HCT116 (cell line): ENCODE data around the gene MALRD1. TPM values are rescaled to one million over a fixed set of nuclear protein-coding genes. Genes with fewer than 3 reads are reported as not detected.

Experiments
- ATAC-seq: fragments of 200-7000 bp; cut with Tn5 transposase; 2 replicates; pipeline ENCODE4 v1.9.1; 2020; ENCODE audit warnings: mild to moderate bottlenecking, moderate library complexity
- BruUV-seq: library from RNA; stranded (reverse); fragments of 400-500 nt; replicated peaks from 2 replicates; lab custom pipeline; 2021; lab: Mats Ljungman, UMichigan
- CTCF ChIA-PET: fragments of 300-600 bp; sonication (Branson Sonifier 250); formaldehyde crosslinking; loops from one replicate; lab custom pipeline; 2021; ENCODE audit warnings: antibody characterized with exemption; lab: Charles Lee
- POLR2A ChIA-PET: fragments of 300-600, 350-600 bp; sonication (Branson Sonifier 250); formaldehyde crosslinking; loops from one replicate; lab custom pipeline; 2021; ENCODE audit warnings: antibody characterized with exemption; lab: Charles Lee
- RAD21 ChIA-PET, 2 experiments: fragments of 300-600 bp; sonication (Branson Sonifier 250); formaldehyde crosslinking; loops; one replicate each; lab custom pipeline; 2023; ENCODE audit warnings: low total read pairs in 2 of 2; ENCODE audit not compliant: uncharacterized antibody in 2 of 2, unreplicated experiment in 2 of 2, low non-redundant PET in 1 of 2; lab: Charles Lee
- DNase-seq: peaks from one replicate; pipeline ENCODE4 v3.0.0-alpha.2; 2010; ENCODE audit warnings: low read depth, low spot score
- H2AFZ ChIP-seq: fragments of 200-600 bp; shearing (Covaris generic), sonication (generic); 2 replicates; pipeline ENCODE4 v1.6.1; 2017; ENCODE audit warnings: low read depth, mixed run types, mixed read lengths, antibody characterized with exemption, low read length; ENCODE audit not compliant: poor library complexity, severe bottlenecking
- H3K27ac ChIP-seq: 2 replicates; pipeline ENCODE4 v1.5.1; 2012; ENCODE audit warnings: low read depth, low read length
- H3K27me3 ChIP-seq: fragments of 200-600 bp; sonication (generic); 2 replicates; pipeline ENCODE4 v1.6.1; 2016; ENCODE audit warnings: mixed run types, low read length, mixed read lengths; ENCODE audit not compliant: insufficient read depth
- H3K36me3 ChIP-seq, 2 experiments: fragments of 200-500 bp in 1 of 2; fragments of 200-600 bp in 1 of 2; sonication (Bioruptor generic) in 1 of 2; sonication (generic) in 1 of 2; 2 replicates each; pipeline versions ENCODE4 v1.5.1 to v1.6.1; 2014 to 2016; ENCODE audit warnings: low read length in 2 of 2, inconsistent platforms in 1 of 2, mixed read lengths in 1 of 2, mixed run types in 1 of 2; ENCODE audit not compliant: insufficient read depth in 2 of 2, control insufficient read depth in 1 of 2
- H3K4me1 ChIP-seq, 2 experiments: fragments of 200-600 bp in 1 of 2; sonication (generic) in 1 of 2; 2 replicates each; pipeline versions ENCODE4 v1.5.1 to v1.6.1; 2012 to 2017; ENCODE audit warnings: low read length in 2 of 2, inconsistent platforms in 1 of 2, mild to moderate bottlenecking in 1 of 2, mixed read lengths in 1 of 2, mixed run types in 1 of 2, moderate library complexity in 1 of 2; ENCODE audit not compliant: insufficient read depth in 2 of 2, control insufficient read depth in 1 of 2
- H3K4me2 ChIP-seq: fragments of 200-600 bp; sonication (generic); 2 replicates; pipeline ENCODE4 v1.6.1; 2017; ENCODE audit warnings: mixed run types, low read length, mixed read lengths
- H3K4me3 ChIP-seq, 2 experiments: fragments of 200-600 bp in 1 of 2; sonication (generic) in 1 of 2; replicated peaks in 1 of 2; 2 replicates each; pipeline ENCODE4 v1.5.1; 2011 to 2016; ENCODE audit warnings: low read length in 2 of 2, control low read depth in 1 of 2, low read depth in 1 of 2, mild to moderate bottlenecking in 1 of 2, mixed read lengths in 1 of 2, mixed run types in 1 of 2
- H3K79me2 ChIP-seq: fragments of 200-600 bp; sonication (generic); 2 replicates; pipeline ENCODE4 v1.6.1; 2017; ENCODE audit warnings: mild to moderate bottlenecking, mixed run types, low read length, moderate library complexity, mixed read lengths; ENCODE audit not compliant: insufficient read depth
- H3K9ac ChIP-seq: fragments of 200-600 bp; sonication (generic); 2 replicates; pipeline ENCODE4 v1.6.1; 2016; ENCODE audit warnings: low read length, mixed read lengths
- H3K9me2 ChIP-seq: fragments of 200-600 bp; sonication (generic), shearing (Covaris generic); 2 replicates; pipeline ENCODE4 v1.6.1; 2017; ENCODE audit warnings: mixed run types, mild to moderate bottlenecking, moderate library complexity; ENCODE audit not compliant: insufficient read depth
- H3K9me3 ChIP-seq, 2 experiments: fragments of 200-500 bp in 1 of 2; fragments of 200-600 bp in 1 of 2; sonication (Bioruptor generic) in 1 of 2; sonication (generic) in 1 of 2; 2 replicates each; pipeline ENCODE4 v1.6.1; 2014 to 2017; ENCODE audit warnings: low read length in 2 of 2, mixed read lengths in 2 of 2, inconsistent platforms in 1 of 2, low read depth in 1 of 2, mild to moderate bottlenecking in 1 of 2, mixed run types in 1 of 2, moderate library complexity in 1 of 2; ENCODE audit not compliant: control insufficient read depth in 1 of 2, insufficient read depth in 1 of 2
- H4K20me1 ChIP-seq: fragments of 200-600 bp; sonication (generic), shearing (Covaris generic); 2 replicates; pipeline ENCODE4 v1.6.1; 2017; ENCODE audit warnings: mixed run types, mild to moderate bottlenecking, moderate library complexity; ENCODE audit not compliant: insufficient read depth
- CEBPB ChIP-seq: IDR thresholded peaks from 2 replicates; pipeline ENCODE4 v1.6.1; 2012; ENCODE audit warnings: low read depth
- EZH2phosphoT487 ChIP-seq: fragments of 200-600 bp; IDR thresholded peaks from 2 replicates; pipeline ENCODE4 v1.6.1; 2018; ENCODE audit warnings: antibody characterized with exemption, borderline replicate concordance
- intact Hi-C: fragments of 100-400 bp; cut with micrococcal nuclease; formaldehyde crosslinking; loops from 2 replicates; pipeline ENCODE4 v1.10.0; 2022
- total RNA-seq: library from RNA; stranded (reverse); gene quantifications from one replicate; pipeline ENCODE4 v1.2.1, GENCODE V29; 2021; ENCODE audit not compliant: unreplicated experiment
- TF ChIP-seq, protein P1 (sequence below): IDR thresholded peaks from 2 replicates; pipeline ENCODE4 v1.6.1; 2011; ENCODE audit warnings: mild to moderate bottlenecking, low read length, moderate library complexity; ENCODE audit not compliant: insufficient replicate concordance; ENCODE audit errors: extremely low read depth
- TF ChIP-seq, protein P2 (sequence below): IDR thresholded peaks from 2 replicates; pipeline ENCODE4 v1.6.1; 2012; ENCODE audit warnings: low read depth

The MALRD1 gene
- total RNA-seq, 1 experiment from 2014 or later: not detected

DNA sequence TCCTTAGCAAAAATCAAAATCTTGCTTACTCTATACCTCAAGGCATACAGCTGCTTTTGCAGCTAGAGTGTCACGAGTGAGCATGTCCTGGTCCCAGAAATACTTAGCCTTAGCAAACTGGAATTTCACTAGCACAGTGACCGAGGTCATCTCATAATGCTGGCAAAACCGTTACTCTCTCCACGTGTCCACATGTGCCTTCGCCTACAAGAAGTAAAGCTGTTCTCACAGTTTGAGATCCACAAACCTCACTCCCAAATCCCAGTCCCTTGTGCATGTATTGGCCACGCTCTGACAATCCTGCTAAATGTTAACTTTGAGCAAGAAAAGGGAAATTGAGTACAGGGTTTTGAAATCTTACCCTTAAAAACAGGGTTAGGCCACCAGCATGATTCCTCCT lies 656.6 kb downstream of the MALRD1 start:
- H2AFZ ChIP-seq: no peak overlapping the region
- DNase-seq (no peak), ATAC-seq (no peak)
- ChIA-PET POLR2A (no interaction called here), RAD21 (no interaction called here), CTCF (no interaction called here)
- intact Hi-C loops: no loop called here
- H3K4me3 ChIP-seq: no peak overlapping the region
- H3K27ac ChIP-seq: no peak overlapping the region
- H3K27me3 ChIP-seq: no peaks in the 10 kb centered on the region
- H3K79me2 ChIP-seq: no peaks in the 10 kb centered on the region
- no peak overlapping the region for H3K9ac ChIP-seq
- H3K36me3 ChIP-seq: no peaks in the 10 kb centered on the region
- peaks cover 5 to 8% of the 10 kb centered on the region in 2 experiments; a peak in 2 of 4 replicates for H3K9me3 ChIP-seq
- H4K20me1 ChIP-seq: no peaks in the 10 kb centered on the region
- H3K4me1 ChIP-seq: no peaks in the 10 kb centered on the region
- TF ChIP-seq CEBPB: no peak
- TF ChIP-seq EZH2phosphoT487: no peak
- TF ChIP-seq, protein P1, sequence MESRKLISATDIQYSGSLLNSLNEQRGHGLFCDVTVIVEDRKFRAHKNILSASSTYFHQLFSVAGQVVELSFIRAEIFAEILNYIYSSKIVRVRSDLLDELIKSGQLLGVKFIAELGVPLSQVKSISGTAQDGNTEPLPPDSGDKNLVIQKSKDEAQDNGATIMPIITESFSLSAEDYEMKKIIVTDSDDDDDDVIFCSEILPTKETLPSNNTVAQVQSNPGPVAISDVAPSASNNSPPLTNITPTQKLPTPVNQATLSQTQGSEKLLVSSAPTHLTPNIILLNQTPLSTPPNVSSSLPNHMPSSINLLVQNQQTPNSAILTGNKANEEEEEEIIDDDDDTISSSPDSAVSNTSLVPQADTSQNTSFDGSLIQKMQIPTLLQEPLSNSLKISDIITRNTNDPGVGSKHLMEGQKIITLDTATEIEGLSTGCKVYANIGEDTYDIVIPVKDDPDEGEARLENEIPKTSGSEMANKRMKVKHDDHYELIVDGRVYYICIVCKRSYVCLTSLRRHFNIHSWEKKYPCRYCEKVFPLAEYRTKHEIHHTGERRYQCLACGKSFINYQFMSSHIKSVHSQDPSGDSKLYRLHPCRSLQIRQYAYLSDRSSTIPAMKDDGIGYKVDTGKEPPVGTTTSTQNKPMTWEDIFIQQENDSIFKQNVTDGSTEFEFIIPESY: no peak
- TF ChIP-seq, protein P2, sequence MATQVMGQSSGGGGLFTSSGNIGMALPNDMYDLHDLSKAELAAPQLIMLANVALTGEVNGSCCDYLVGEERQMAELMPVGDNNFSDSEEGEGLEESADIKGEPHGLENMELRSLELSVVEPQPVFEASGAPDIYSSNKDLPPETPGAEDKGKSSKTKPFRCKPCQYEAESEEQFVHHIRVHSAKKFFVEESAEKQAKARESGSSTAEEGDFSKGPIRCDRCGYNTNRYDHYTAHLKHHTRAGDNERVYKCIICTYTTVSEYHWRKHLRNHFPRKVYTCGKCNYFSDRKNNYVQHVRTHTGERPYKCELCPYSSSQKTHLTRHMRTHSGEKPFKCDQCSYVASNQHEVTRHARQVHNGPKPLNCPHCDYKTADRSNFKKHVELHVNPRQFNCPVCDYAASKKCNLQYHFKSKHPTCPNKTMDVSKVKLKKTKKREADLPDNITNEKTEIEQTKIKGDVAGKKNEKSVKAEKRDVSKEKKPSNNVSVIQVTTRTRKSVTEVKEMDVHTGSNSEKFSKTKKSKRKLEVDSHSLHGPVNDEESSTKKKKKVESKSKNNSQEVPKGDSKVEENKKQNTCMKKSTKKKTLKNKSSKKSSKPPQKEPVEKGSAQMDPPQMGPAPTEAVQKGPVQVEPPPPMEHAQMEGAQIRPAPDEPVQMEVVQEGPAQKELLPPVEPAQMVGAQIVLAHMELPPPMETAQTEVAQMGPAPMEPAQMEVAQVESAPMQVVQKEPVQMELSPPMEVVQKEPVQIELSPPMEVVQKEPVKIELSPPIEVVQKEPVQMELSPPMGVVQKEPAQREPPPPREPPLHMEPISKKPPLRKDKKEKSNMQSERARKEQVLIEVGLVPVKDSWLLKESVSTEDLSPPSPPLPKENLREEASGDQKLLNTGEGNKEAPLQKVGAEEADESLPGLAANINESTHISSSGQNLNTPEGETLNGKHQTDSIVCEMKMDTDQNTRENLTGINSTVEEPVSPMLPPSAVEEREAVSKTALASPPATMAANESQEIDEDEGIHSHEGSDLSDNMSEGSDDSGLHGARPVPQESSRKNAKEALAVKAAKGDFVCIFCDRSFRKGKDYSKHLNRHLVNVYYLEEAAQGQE: no peak
- H3K9me2 ChIP-seq: no peaks in the 10 kb centered on the region
- H3K4me2 ChIP-seq: no peak overlapping the region
- no TSS peak for BruUV-seq
